AG09309 (cell line): ENCODE measurements around the gene ATAD3B.

Experiments used
- DNase-seq: peaks from one replicate; pipeline ENCODE4 v3.0.0-alpha.2; 2010; ENCODE audit warnings: low read depth
- H3K4me3 ChIP-seq: 2 replicates; pipeline ENCODE4 v1.5.1; 2011; ENCODE audit warnings: mild to moderate bottlenecking, low read depth, low read length, moderate library complexity; ENCODE audit not compliant: control insufficient read depth
- CTCF ChIP-seq: IDR thresholded peaks from 2 replicates; pipeline ENCODE4 v1.5.1; 2011; ENCODE audit warnings: mild to moderate bottlenecking, low read depth, low read length, inconsistent platforms; ENCODE audit not compliant: insufficient read depth, control insufficient read depth; ENCODE audit errors: missing control alignments

Gene ATAD3B

DNA sequence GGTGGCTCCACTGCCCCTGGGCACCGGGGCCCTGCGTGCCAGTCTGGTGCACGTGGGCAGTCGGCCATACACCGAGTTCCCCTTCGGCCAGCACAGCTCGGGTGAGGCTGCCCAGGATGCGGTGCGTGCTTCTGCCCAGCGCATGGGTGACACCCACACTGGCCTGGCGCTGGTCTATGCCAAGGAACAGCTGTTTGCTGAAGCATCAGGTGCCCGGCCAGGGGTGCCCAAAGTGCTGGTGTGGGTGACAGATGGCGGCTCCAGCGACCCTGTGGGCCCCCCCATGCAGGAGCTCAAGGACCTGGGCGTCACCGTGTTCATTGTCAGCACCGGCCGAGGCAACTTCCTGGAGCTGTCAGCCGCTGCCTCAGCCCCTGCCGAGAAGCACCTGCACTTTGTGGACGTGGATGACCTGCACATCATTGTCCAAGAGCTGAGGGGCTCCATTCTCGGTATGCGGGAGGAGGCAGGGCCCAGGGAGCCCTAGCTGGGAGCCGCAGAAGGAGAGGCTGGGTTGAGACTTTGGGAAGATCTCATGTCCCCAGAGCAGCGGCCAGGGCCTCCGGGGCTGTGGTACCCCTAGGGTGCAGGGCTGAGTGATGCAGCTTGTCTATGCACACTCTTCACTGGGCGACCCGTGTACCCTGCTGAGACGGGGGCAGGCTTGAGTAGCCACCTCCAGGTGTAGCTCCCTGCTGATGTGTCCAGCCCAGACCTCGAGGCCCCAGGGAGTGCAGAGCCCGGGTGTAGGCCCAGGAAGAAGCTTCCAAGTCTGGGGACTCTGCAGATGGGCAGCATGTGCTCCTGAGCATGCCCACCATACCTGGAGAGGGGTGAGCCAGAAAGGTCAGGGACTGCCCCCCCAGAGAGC, 34.3 kb upstream of the ATAD3B start:
- no peak for DNase-seq
- no peak overlapping the region for H3K4me3 ChIP-seq
- TF ChIP-seq CTCF = no peak

GRCh38 chr1:1437904-1438376, 33.6 kb upstream of the ATAD3B start:
- TF ChIP-seq CTCF = no peak
- DNase-seq = no peak
- H3K4me3 ChIP-seq = no peak overlapping the region

GRCh38 chr1:1438531-1439381, 32.8 kb upstream of the ATAD3B start:
- H3K4me3 ChIP-seq = no peak overlapping the region
- DNase-seq = no peak
- TF ChIP-seq CTCF = no peak

DNA sequence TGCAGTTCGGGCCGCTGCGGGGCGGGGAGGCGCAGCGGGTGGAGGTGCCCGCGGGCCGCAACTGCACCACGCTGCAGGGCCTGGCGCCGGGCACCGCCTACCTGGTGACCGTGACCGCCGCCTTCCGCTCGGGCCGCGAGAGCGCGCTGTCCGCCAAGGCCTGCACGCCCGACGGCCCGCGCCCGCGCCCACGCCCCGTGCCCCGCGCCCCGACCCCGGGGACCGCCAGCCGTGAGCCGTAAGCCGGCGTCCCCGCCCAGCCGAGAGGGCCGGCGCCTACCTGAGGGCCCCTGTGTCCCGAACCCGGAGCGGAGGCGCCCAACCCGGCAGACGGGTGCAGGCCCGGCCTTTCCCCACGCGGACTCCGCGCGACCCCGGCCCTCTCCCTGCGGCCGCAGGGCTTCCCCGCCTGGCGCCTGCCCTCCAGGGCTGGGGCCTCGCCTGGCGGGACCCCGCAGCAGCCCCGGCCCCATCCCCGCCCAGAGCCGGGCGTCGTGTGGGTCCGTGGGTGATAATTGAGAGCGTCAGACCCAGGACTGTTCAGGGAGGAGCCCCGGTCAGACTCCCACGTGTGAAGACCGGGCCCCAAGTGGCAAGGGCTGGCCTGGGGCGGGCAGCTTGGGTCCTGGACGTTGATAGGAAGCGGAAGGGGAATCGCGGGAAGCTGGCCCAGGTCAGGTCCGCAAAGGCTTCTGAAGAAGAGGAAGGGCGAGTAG, 31.9 kb upstream of the ATAD3B start:
- no peak overlapping the region for H3K4me3 ChIP-seq
- TF ChIP-seq CTCF = no peak
- DNase-seq = no peak

GRCh38 chr1:1440262-1441001, 31.1 kb upstream of the ATAD3B start:
- DNase-seq = no peak
- TF ChIP-seq CTCF = no peak
- no peak overlapping the region for H3K4me3 ChIP-seq
